GM12874 (cell line): ENCODE data around the gene SPHK1.

Source experiments
- CTCF ChIP-seq: IDR thresholded peaks from 2 replicates; pipeline ENCODE4 v1.5.1; 2011; ENCODE audit warnings: low read depth, mild to moderate bottlenecking, control low read depth, low read length, moderate library complexity; ENCODE audit not compliant: insufficient read depth

SPHK1 gene

GRCh38 chr17:76404256-76404655 is 19.8 kb downstream of the SPHK1 start:
- TF ChIP-seq CTCF, result no peak

DNA sequence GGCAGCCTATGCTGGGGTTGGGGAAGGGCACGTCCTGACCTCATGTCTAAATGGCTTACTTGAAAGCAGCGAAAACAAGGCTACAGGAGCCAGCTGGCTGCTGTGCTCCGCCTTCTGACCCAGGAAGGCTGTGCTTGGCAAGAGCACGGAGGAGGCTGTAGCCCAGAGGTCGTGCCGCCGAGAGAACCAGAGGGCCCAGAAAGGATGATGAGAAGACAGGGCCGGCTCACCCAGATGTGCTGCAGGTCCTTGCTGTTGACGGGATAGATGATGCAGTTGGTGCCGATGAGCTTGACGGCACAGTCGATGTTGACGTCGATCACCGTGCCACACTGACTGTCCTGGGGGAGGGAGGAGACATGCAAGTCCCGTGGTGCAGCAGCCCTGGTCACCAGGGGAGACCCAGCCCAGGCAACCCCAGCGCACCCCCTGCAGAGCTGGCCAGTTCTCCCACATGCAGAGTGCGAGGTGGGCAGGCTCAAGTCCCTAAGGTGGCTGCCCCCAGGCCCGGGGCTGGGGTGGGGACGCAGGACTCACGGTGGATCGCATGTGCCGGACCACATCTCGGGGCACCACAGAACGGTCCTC is 20.7 kb downstream of the SPHK1 start:
- no peak for TF ChIP-seq CTCF

DNA sequence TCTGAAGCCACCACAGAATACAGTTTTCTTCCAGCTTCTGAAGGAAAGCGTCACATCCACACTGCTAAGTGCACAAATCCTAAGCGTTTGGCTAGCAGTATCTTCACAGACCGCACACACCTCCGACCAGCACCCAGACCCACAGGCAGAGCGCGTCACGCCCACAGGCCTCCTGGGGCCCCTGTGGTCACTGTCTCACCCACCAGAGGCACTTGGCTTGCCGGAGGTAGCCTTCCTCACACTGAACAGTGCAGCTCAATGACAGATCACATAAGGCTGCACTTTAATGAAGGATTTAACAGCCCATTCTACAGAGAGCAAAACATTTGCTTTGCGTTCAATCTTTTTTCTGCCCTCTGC is 21.2 kb downstream of the SPHK1 start:
- no peak for TF ChIP-seq CTCF

- TF ChIP-seq CTCF, result no peak
These were observed 21.7 kb downstream of the SPHK1 start for GRCh38 chr17:76405967-76406647.

- no peak for TF ChIP-seq CTCF
These were observed 23.1 kb downstream of the SPHK1 start for GRCh38 chr17:76407509-76407908.

GRCh38 chr17:76408037-76408849 is 23.8 kb downstream of the SPHK1 start:
- peak; percentile 86 for TF ChIP-seq CTCF

GRCh38 chr17:76410328-76410965 is 26.0 kb downstream of the SPHK1 start:
- TF ChIP-seq CTCF, result no peak
